Right atrium auricular region (tissue), 2 donors: ENCODE results near the gene CAPS. TPM values are rescaled to one million over a fixed set of nuclear protein-coding genes. Genes with fewer than 3 reads are reported as not detected.

Experiments
- DNase-seq: peaks from one replicate; pipeline ENCODE4 v3.0.0-alpha.2; 2019; ENCODE audit warnings: low spot score
- H3K27ac ChIP-seq, 2 donors: fragments of 200-600 bp; sonication (generic); 1 replicate in 1 of 2; 2 replicates in 1 of 2; pipeline ENCODE4 v1.5.1; 2016 to 2019
- H3K27me3 ChIP-seq, 2 donors: fragments of 200-600 bp; sonication (generic); one replicate each; pipeline versions ENCODE4 v1.5.1 to v1.6.0; 2017 to 2019
- H3K36me3 ChIP-seq: fragments of 200-600 bp; sonication (generic); one replicate; pipeline ENCODE4 v1.5.1; 2016
- H3K4me1 ChIP-seq, 2 donors: fragments of 200-600 bp; sonication (generic); one replicate each; pipeline versions ENCODE4 v1.5.1 to v1.6.0; 2017 to 2019
- H3K4me3 ChIP-seq, 2 donors: fragments of 200-600 bp; sonication (generic); 1 replicate in 1 of 2; 2 replicates in 1 of 2; pipeline ENCODE4 v1.5.1; 2017 to 2019; ENCODE audit warnings: mild to moderate bottlenecking in 1 of 2, moderate library complexity in 1 of 2
- H3K9me3 ChIP-seq, 2 donors: fragments of 200-600 bp; sonication (generic); one replicate each; pipeline ENCODE4 v1.5.1; 2019
- total RNA-seq, 2 donors: library from RNA; depleted of rRNA; stranded (reverse); fragments of >200 nt; gene quantifications; one replicate each; pipeline ENCODE4 v1.1.0, GENCODE V29; 2016
- TF ChIP-seq, protein P1 (sequence below), 2 donors: fragments of 200-600 bp; sonication (generic); IDR thresholded peaks; one replicate each; pipeline ENCODE4 v1.5.1; 2019; ENCODE audit warnings: antibody characterized with exemption in 2 of 2

Gene CAPS
- total RNA-seq, 2 donors from 2014 or later: 4.5 to 7.3 TPM

DNA sequence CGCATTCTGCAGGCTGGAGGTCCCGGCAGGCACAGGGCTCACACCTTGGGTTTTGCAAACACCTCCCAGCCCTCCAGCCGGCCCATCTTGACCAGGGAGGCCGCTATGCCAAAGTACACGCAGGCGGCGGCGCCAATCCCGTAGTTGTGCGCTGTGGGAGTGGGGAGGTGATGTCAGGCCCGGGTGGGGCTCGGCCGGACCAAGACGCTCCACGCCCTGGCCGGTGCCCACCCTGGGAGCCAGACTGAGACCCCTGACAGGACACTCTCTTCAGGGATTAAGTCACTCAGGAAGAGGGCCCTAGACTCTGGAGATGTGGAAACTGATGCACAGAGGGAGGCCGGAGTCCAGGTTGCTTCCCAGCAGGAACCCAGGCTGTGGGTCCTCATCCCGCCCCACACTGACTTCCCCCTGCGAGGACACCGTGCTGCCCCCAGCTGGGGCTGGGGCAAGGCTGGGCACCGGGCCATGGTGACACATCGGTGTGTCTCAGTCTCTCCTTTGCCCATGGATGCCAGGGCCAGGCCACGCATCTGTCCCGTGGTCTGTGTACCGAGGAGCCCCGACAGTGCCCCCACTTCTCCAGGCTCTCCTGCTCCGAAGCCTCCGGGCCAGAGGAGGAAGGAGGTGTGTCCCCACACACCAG, 19.2 kb upstream of the CAPS start:
- no peaks in the 10 kb centered on the region for H3K9me3 ChIP-seq
- TF ChIP-seq, protein P1, sequence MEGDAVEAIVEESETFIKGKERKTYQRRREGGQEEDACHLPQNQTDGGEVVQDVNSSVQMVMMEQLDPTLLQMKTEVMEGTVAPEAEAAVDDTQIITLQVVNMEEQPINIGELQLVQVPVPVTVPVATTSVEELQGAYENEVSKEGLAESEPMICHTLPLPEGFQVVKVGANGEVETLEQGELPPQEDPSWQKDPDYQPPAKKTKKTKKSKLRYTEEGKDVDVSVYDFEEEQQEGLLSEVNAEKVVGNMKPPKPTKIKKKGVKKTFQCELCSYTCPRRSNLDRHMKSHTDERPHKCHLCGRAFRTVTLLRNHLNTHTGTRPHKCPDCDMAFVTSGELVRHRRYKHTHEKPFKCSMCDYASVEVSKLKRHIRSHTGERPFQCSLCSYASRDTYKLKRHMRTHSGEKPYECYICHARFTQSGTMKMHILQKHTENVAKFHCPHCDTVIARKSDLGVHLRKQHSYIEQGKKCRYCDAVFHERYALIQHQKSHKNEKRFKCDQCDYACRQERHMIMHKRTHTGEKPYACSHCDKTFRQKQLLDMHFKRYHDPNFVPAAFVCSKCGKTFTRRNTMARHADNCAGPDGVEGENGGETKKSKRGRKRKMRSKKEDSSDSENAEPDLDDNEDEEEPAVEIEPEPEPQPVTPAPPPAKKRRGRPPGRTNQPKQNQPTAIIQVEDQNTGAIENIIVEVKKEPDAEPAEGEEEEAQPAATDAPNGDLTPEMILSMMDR (IDR thresholded peaks at IDR 0.05): no peak
- no peak for DNase-seq
- peaks cover 21% of the 10 kb centered on the region for H3K36me3 ChIP-seq
- no peaks in the 10 kb centered on the region for H3K27me3 ChIP-seq
- no peak overlapping the region for H3K4me3 ChIP-seq
- peaks cover 0 to 55% of the 10 kb centered on the region in 2 donors for H3K4me1 ChIP-seq
- H3K27ac ChIP-seq: peak overlapping the region; percentile 86 to 94

DNA sequence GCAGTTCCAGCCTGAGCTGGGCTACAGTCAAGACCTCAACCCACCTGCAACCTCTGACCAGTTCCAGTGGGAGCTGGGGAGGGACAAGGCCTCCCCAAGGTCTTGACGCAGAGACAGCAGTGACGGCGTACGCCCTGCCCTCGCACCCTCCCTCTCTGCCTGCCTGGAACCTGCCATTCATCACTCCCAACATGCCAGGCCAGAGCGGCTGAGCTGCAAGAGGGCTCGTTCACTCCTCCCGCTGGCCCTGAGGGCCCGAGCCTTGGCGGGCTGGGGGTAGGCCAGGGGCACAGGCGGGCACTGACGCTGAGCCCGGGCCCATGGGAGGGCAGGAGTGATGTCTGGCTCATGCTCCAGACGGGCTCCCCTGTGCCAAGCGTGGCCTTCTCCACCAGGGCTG, 18.6 kb upstream of the CAPS start:
- H3K36me3 ChIP-seq: peaks cover 23% of the 10 kb centered on the region
- no peaks in the 10 kb centered on the region for H3K27me3 ChIP-seq
- no peak overlapping the region for H3K4me3 ChIP-seq
- H3K27ac ChIP-seq: peak overlapping the region; percentile 86 to 94
- peaks cover 0 to 55% of the 10 kb centered on the region in 2 donors for H3K4me1 ChIP-seq
- TF ChIP-seq, protein P1 (IDR thresholded peaks at IDR 0.05): no peak
- no peaks in the 10 kb centered on the region for H3K9me3 ChIP-seq
- DNase-seq: no peak

DNA sequence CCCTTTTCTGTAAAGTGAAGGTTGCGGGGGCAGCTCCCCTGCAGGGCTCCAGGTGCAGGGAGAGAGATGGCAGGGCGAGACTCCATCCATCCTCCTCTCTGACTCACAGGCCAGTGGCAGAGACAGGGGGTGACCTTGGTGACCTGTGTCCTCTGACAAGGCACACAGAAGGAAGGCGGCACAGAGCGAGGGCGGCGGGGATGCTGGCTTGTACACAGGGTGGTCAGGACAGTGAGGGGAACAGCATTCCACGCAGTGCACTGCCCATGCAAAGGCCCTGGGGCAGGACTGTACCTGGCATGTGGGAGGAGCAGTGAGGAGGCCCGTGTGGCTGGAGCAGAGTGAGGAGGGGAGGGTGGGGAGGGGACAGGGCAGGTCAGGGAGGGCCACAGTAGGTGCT, 18.2 kb upstream of the CAPS start:
- peaks cover 0 to 55% of the 10 kb centered on the region in 2 donors for H3K4me1 ChIP-seq

DNA sequence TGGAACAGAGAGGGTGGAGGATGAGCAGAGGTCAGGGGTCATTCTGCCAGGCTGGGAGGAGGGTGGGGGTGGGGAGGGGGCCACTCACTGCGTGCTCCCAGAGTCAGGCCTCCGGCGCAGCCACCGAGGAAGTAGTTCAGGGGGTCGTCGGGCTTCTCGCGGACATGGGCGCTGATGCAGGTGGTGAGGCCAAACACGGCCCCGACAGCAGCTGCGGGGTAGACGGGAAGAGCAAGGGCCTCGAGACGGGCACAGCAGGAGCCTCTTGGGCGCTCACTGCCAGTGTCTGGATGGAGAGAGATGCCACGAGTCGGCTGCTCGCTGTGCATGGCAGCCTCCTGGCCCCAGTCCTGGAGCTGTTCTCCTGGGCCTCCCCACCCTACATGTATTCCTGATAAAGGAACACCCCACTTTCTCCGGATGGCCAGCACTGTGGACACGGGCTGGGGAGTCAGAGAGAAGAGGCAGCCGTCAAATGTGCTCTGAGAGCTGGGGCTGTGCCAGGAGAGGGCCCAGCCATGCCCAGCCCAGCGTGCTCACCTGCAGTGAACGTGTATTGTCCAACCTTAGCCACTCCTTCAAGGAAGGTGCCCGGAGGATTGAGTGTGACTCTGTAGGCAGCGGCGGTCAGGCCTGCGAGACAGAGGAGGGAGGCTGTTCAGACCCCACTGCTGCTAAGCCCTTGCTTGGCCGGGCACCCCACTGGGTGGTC, 17.5 kb upstream of the CAPS start:
- DNase-seq: no peak
- peaks cover 25% of the 10 kb centered on the region for H3K36me3 ChIP-seq
- no peaks in the 10 kb centered on the region for H3K9me3 ChIP-seq
- peak overlapping the region; percentile 86 to 94 for H3K27ac ChIP-seq
- H3K4me3 ChIP-seq: no peak overlapping the region
- H3K4me1 ChIP-seq: peaks cover 0 to 61% of the 10 kb centered on the region in 2 donors
- TF ChIP-seq, protein P1 (IDR thresholded peaks at IDR 0.05): no peak
- H3K27me3 ChIP-seq: no peaks in the 10 kb centered on the region

More for the DNA sequence above, 18.2 kb upstream of the CAPS start:
- no peaks in the 10 kb centered on the region for H3K27me3 ChIP-seq
- no peak overlapping the region for H3K4me3 ChIP-seq
- TF ChIP-seq, protein P1 (IDR thresholded peaks at IDR 0.05): no peak
- DNase-seq: no peak
- peaks cover 25% of the 10 kb centered on the region for H3K36me3 ChIP-seq
- peak overlapping the region; percentile 86 to 94 for H3K27ac ChIP-seq
- no peaks in the 10 kb centered on the region for H3K9me3 ChIP-seq

DNA sequence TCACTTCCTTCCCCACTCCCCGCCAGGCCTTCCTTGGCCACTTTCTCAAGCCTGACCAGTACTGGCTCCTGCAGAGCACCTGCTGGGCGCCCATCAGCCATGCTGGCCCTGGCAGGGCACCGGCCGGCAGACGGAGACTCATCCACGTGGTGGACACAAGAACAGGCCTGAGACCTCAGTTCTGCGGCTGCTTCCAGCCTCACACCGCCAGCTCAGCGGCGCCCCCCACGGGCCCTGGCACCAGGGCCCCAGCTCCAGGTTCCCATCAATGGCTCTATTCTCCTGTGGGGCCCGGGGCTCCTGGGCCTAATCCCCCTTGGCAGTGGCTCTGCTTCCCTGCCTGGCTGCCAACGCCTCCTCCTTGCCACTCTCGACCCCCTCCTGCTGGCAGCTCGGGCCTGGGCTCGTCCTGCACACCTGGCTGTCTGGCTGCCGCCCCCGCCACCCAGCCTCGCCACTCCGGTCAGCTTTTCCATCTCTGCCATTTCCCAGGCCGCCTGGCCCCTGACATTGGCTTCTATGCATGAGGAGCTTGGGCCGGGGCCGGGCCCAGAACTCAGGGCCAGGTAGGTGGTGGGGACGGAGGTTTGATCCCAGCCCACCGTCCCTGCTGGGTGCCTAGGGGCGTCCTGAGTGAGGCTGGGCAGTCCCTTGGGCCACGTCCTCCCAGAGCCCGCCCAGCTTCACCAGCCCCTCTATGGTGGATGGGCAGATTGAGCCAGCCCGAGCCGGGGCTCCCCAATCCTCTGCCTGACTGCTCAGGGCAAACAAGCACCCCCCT, 16.7 kb upstream of the CAPS start:
- Histone ChIP-seq H3K27me3 (no peaks in the 10 kb centered on the region), H3K9me3 (no peaks in the 10 kb centered on the region), H3K27ac (peak overlapping the region; percentile 86 to 94), H3K4me1 (peaks cover 0 to 61% of the 10 kb centered on the region in 2 donors), H3K36me3 (peaks cover 30% of the 10 kb centered on the region), H3K4me3 (no peak overlapping the region)
- TF ChIP-seq, protein P1 (IDR thresholded peaks at IDR 0.05): peak in 1 of 2 donors; percentile 43
- no peak for DNase-seq
